HCT116 (cell line): ENCODE measurements around the gene CLCN1. TPM values are rescaled to one million over a fixed set of nuclear protein-coding genes. Genes with fewer than 3 reads are reported as not detected.

Source experiments
- ATAC-seq: fragments of 200-7000 bp; cut with Tn5 transposase; 2 replicates; pipeline ENCODE4 v1.9.1; 2020; ENCODE audit warnings: mild to moderate bottlenecking, moderate library complexity
- BruUV-seq: library from RNA; stranded (reverse); fragments of 400-500 nt; replicated peaks from 2 replicates; lab custom pipeline; 2021; lab: Mats Ljungman, UMichigan
- CTCF ChIA-PET: fragments of 300-600 bp; sonication (Branson Sonifier 250); formaldehyde crosslinking; loops from one replicate; lab custom pipeline; 2021; ENCODE audit warnings: antibody characterized with exemption; lab: Charles Lee
- POLR2A ChIA-PET: fragments of 300-600, 350-600 bp; sonication (Branson Sonifier 250); formaldehyde crosslinking; loops from one replicate; lab custom pipeline; 2021; ENCODE audit warnings: antibody characterized with exemption; lab: Charles Lee
- RAD21 ChIA-PET, 2 experiments: fragments of 300-600 bp; sonication (Branson Sonifier 250); formaldehyde crosslinking; loops; one replicate each; lab custom pipeline; 2023; ENCODE audit warnings: low total read pairs in 2 of 2; ENCODE audit not compliant: uncharacterized antibody in 2 of 2, unreplicated experiment in 2 of 2, low non-redundant PET in 1 of 2; lab: Charles Lee
- DNase-seq: peaks from one replicate; pipeline ENCODE4 v3.0.0-alpha.2; 2010; ENCODE audit warnings: low read depth, low spot score
- H2AFZ ChIP-seq: fragments of 200-600 bp; shearing (Covaris generic), sonication (generic); 2 replicates; pipeline ENCODE4 v1.6.1; 2017; ENCODE audit warnings: low read depth, mixed run types, mixed read lengths, antibody characterized with exemption, low read length; ENCODE audit not compliant: poor library complexity, severe bottlenecking
- H3K27ac ChIP-seq: 2 replicates; pipeline ENCODE4 v1.5.1; 2012; ENCODE audit warnings: low read depth, low read length
- H3K27me3 ChIP-seq: fragments of 200-600 bp; sonication (generic); 2 replicates; pipeline ENCODE4 v1.6.1; 2016; ENCODE audit warnings: mixed run types, low read length, mixed read lengths; ENCODE audit not compliant: insufficient read depth
- H3K36me3 ChIP-seq, 2 experiments: fragments of 200-500 bp in 1 of 2; fragments of 200-600 bp in 1 of 2; sonication (Bioruptor generic) in 1 of 2; sonication (generic) in 1 of 2; 2 replicates each; pipeline versions ENCODE4 v1.5.1 to v1.6.1; 2014 to 2016; ENCODE audit warnings: low read length in 2 of 2, inconsistent platforms in 1 of 2, mixed read lengths in 1 of 2, mixed run types in 1 of 2; ENCODE audit not compliant: insufficient read depth in 2 of 2, control insufficient read depth in 1 of 2
- H3K4me1 ChIP-seq, 2 experiments: fragments of 200-600 bp in 1 of 2; sonication (generic) in 1 of 2; 2 replicates each; pipeline versions ENCODE4 v1.5.1 to v1.6.1; 2012 to 2017; ENCODE audit warnings: low read length in 2 of 2, inconsistent platforms in 1 of 2, mild to moderate bottlenecking in 1 of 2, mixed read lengths in 1 of 2, mixed run types in 1 of 2, moderate library complexity in 1 of 2; ENCODE audit not compliant: insufficient read depth in 2 of 2, control insufficient read depth in 1 of 2
- H3K4me2 ChIP-seq: fragments of 200-600 bp; sonication (generic); 2 replicates; pipeline ENCODE4 v1.6.1; 2017; ENCODE audit warnings: mixed run types, low read length, mixed read lengths
- H3K4me3 ChIP-seq, 2 experiments: fragments of 200-600 bp in 1 of 2; sonication (generic) in 1 of 2; replicated peaks in 1 of 2; 2 replicates each; pipeline ENCODE4 v1.5.1; 2011 to 2016; ENCODE audit warnings: low read length in 2 of 2, control low read depth in 1 of 2, low read depth in 1 of 2, mild to moderate bottlenecking in 1 of 2, mixed read lengths in 1 of 2, mixed run types in 1 of 2
- H3K79me2 ChIP-seq: fragments of 200-600 bp; sonication (generic); 2 replicates; pipeline ENCODE4 v1.6.1; 2017; ENCODE audit warnings: mild to moderate bottlenecking, mixed run types, low read length, moderate library complexity, mixed read lengths; ENCODE audit not compliant: insufficient read depth
- H3K9ac ChIP-seq: fragments of 200-600 bp; sonication (generic); 2 replicates; pipeline ENCODE4 v1.6.1; 2016; ENCODE audit warnings: low read length, mixed read lengths
- H3K9me2 ChIP-seq: fragments of 200-600 bp; sonication (generic), shearing (Covaris generic); 2 replicates; pipeline ENCODE4 v1.6.1; 2017; ENCODE audit warnings: mixed run types, mild to moderate bottlenecking, moderate library complexity; ENCODE audit not compliant: insufficient read depth
- H3K9me3 ChIP-seq, 2 experiments: fragments of 200-500 bp in 1 of 2; fragments of 200-600 bp in 1 of 2; sonication (Bioruptor generic) in 1 of 2; sonication (generic) in 1 of 2; 2 replicates each; pipeline ENCODE4 v1.6.1; 2014 to 2017; ENCODE audit warnings: low read length in 2 of 2, mixed read lengths in 2 of 2, inconsistent platforms in 1 of 2, low read depth in 1 of 2, mild to moderate bottlenecking in 1 of 2, mixed run types in 1 of 2, moderate library complexity in 1 of 2; ENCODE audit not compliant: control insufficient read depth in 1 of 2, insufficient read depth in 1 of 2
- H4K20me1 ChIP-seq: fragments of 200-600 bp; sonication (generic), shearing (Covaris generic); 2 replicates; pipeline ENCODE4 v1.6.1; 2017; ENCODE audit warnings: mixed run types, mild to moderate bottlenecking, moderate library complexity; ENCODE audit not compliant: insufficient read depth
- CBX3 ChIP-seq: IDR thresholded peaks from 2 replicates; pipeline ENCODE4 v1.6.1; 2012; ENCODE audit warnings: low read depth
- CTCF ChIP-seq, 3 experiments: fragments of 200-600 bp in 1 of 3; sonication (generic) in 1 of 3; IDR thresholded peaks in 2 of 3; conservative IDR thresholded peaks in 1 of 3; 2 replicates each; pipeline ENCODE4 v1.5.1; 2012 to 2017; ENCODE audit warnings: low read depth in 2 of 3, low read length in 2 of 3, antibody characterized with exemption in 1 of 3, borderline replicate concordance in 1 of 3, control low read depth in 1 of 3, mild to moderate bottlenecking in 1 of 3, mixed read lengths in 1 of 3, mixed run types in 1 of 3, moderate library complexity in 1 of 3; ENCODE audit not compliant: insufficient read depth in 1 of 3
- ELF1 ChIP-seq: IDR thresholded peaks from 2 replicates; pipeline ENCODE4 v1.6.1; 2012; ENCODE audit warnings: low read depth, borderline replicate concordance
- EZH2 ChIP-seq: fragments of 200-600 bp; sonication (generic); IDR thresholded peaks from 2 replicates; pipeline ENCODE4 v1.6.1; 2017; ENCODE audit warnings: antibody characterized with exemption, mixed run types
- MAX ChIP-seq: IDR thresholded peaks from 2 replicates; pipeline ENCODE4 v1.6.1; 2012
- POLR2A ChIP-seq: IDR thresholded peaks from 2 replicates; pipeline ENCODE4 v1.7.0; 2011; ENCODE audit warnings: borderline replicate concordance; ENCODE audit not compliant: insufficient read depth, insufficient read length; ENCODE audit errors: extremely low read depth
- SIN3A ChIP-seq: IDR thresholded peaks from 2 replicates; pipeline ENCODE4 v1.6.1; 2012; ENCODE audit warnings: low read depth
- YY1 ChIP-seq: IDR thresholded peaks from 2 replicates; pipeline ENCODE4 v1.6.1; 2011; ENCODE audit warnings: low read length, low read depth, moderate library complexity, mild to moderate bottlenecking; ENCODE audit not compliant: insufficient replicate concordance; ENCODE audit errors: extremely low read depth
- ZFX ChIP-seq: fragments of 450-650 bp; IDR thresholded peaks from 2 replicates; pipeline ENCODE4 v1.6.1; 2017
- intact Hi-C: fragments of 100-400 bp; cut with micrococcal nuclease; formaldehyde crosslinking; loops from 2 replicates; pipeline ENCODE4 v1.10.0; 2022
- total RNA-seq: library from RNA; stranded (reverse); gene quantifications from one replicate; pipeline ENCODE4 v1.2.1, GENCODE V29; 2021; ENCODE audit not compliant: unreplicated experiment

The CLCN1 gene
- total RNA-seq, 1 experiment from 2014 or later, result 0.47 TPM

- RAD21 ChIA-PET, result no interaction called here
- Histone ChIP-seq H3K79me2 (no peaks in the 10 kb centered on the region), H3K9me2 (no peaks in the 10 kb centered on the region), H3K4me3 (no peak overlapping the region), H3K9me3 (no peaks in the 10 kb centered on the region), H3K9ac (no peak overlapping the region), H3K27ac (no peak overlapping the region), H4K20me1 (no peaks in the 10 kb centered on the region), H2AFZ (no peak overlapping the region), H3K4me2 (no peak overlapping the region), H3K36me3 (no peaks in the 10 kb centered on the region), H3K27me3 (no peaks in the 10 kb centered on the region), H3K4me1 (no peaks in the 10 kb centered on the region)
- TF ChIP-seq CTCF (IDR thresholded peaks at IDR 0.05 in 2 of 3, conservative IDR thresholded peaks at IDR 0.05 in 1 of 3; ENCODE audit: borderline replicate concordance in 1 of 3, insufficient read depth in 1 of 3, low read depth in 2 of 3, low read length in 2 of 3) (no peak), EZH2 (no peak), YY1 (no peak), CBX3 (no peak), POLR2A (no peak), ZFX (no peak), SIN3A (no peak), ELF1 (no peak)
- no peak for ATAC-seq
- no TSS peak for BruUV-seq
- DNase-seq, result no peak
- POLR2A ChIA-PET, result no interaction called here
- CTCF ChIA-PET, result no interaction called here
- intact Hi-C loops, result loop anchor here (2.0 kb wide), 2 partner anchors 52 to 88 kb away; partner anchors contain the start of gene EPHA1
These were observed 4.7 kb downstream of the CLCN1 start for GRCh38 chr7:143320620-143321019.

- intact Hi-C loops, result loop anchor here (2.0 kb wide), 2 partner anchors 52 to 88 kb away; partner anchors contain the start of gene EPHA1
- no peaks in the 10 kb centered on the region for H3K27me3 ChIP-seq
- H3K4me2 ChIP-seq, result no peak overlapping the region
- peak; percentile 33; the same call in 1 of the 2 replicates for ATAC-seq
- ChIA-PET CTCF (interaction anchor here (1.2 kb wide), 2 partner anchors 54 to 80 kb away, joined by 3 to 4 read pairs; no protein-coding TSS in a partner anchor), POLR2A (no interaction called here), RAD21 (interaction anchor here in 1 of 2 experiments (1.0 kb wide), 1 partner anchor 81 kb away, joined by 3 read pairs; no protein-coding TSS in a partner anchor)
- no peak overlapping the region for H3K4me3 ChIP-seq
- BruUV-seq, result no TSS peak
- DNase-seq, result no peak
- no peak overlapping the region for H3K9ac ChIP-seq
- TF ChIP-seq MAX, result no peak
- no peaks in the 10 kb centered on the region for H3K79me2 ChIP-seq
- no peaks in the 10 kb centered on the region for H3K9me2 ChIP-seq
- no peak overlapping the region for H3K27ac ChIP-seq
- H3K36me3 ChIP-seq, result no peaks in the 10 kb centered on the region
- no peak overlapping the region for H2AFZ ChIP-seq
- no peaks in the 10 kb centered on the region for H4K20me1 ChIP-seq
- H3K4me1 ChIP-seq, result no peaks in the 10 kb centered on the region
- H3K9me3 ChIP-seq, result no peaks in the 10 kb centered on the region
These were observed 5.3 kb downstream of the CLCN1 start for GRCh38 chr7:143321242-143321641.
